ENCODE results near the gene SUPT7L. TPM values are rescaled to one million over a fixed set of nuclear protein-coding genes. Genes with fewer than 3 reads are reported as not detected.
A peak's percentile ranks its signal among the peaks of the same experiment; 100 is the strongest.

Gene SUPT7L
- total and polyA plus RNA-seq, 2 of the 13 experiments (the other 11 are each of a cell fraction or from before 2014, with no cell fraction given), result 32.9 to 77.5 TPM

GRCh38 chr2:27628767-27629709 is 34.4 kb downstream of the SUPT7L start, which contains the start of the genes CCDC121 and GPN1 (continued):
- TF ChIP-seq ZBTB46 (CRISPR knock-in tag; IDR thresholded peaks at IDR 0.05; ENCODE audit: borderline replicate concordance) (no peak), ZBED4 (CRISPR knock-in tag; IDR thresholded peaks at IDR 0.05; ENCODE audit: borderline replicate concordance) (peak; percentile 51; the same call in 1 of the 2 replicates), TP53 (CRISPR knock-in tag; conservative IDR thresholded peaks at IDR 0.05) (no peak), LBX2 (CRISPR knock-in tag; IDR thresholded peaks at IDR 0.05; ENCODE audit: borderline replicate concordance) (no peak), FOXO1 (CRISPR knock-in tag; IDR thresholded peaks at IDR 0.05) (no peak), ZNF350 (CRISPR knock-in tag; IDR thresholded peaks at IDR 0.05; ENCODE audit: borderline replicate concordance, low read depth) (peak; percentile 99), ZBTB37 (CRISPR knock-in tag; IDR thresholded peaks at IDR 0.05) (peak; percentile 50; the same call in 1 of the 2 replicates), ZZZ3 (CRISPR knock-in tag; IDR thresholded peaks at IDR 0.05; ENCODE audit: borderline replicate concordance) (no peak; the same call in 1 of the 2 replicates), SP5 (CRISPR knock-in tag; IDR thresholded peaks at IDR 0.05; ENCODE audit: borderline replicate concordance, low read depth) (peak; percentile 57; the same call in 1 of the 2 replicates), FOXC1 (CRISPR knock-in tag; IDR thresholded peaks at IDR 0.05; ENCODE audit: borderline replicate concordance) (no peak; the same call in 1 of the 2 replicates), HMGA1 (CRISPR knock-in tag; conservative IDR thresholded peaks at IDR 0.05) (no peak), TEAD3 (CRISPR knock-in tag; optimal IDR thresholded peaks at IDR 0.05; ENCODE audit: borderline replicate concordance) (peak; percentile 78), ZHX1 (CRISPR knock-in tag; IDR thresholded peaks at IDR 0.05; ENCODE audit: low read depth) (peak; percentile 85; the same call in 1 of the 2 replicates), TERF1 (CRISPR knock-in tag; IDR thresholded peaks at IDR 0.05) (no peak), MAFK (conservative IDR thresholded peaks at IDR 0.05 in 1 of 2, IDR thresholded peaks at IDR 0.05 in 1 of 2; ENCODE audit: low read length in 2 of 2) (no peak)
